Body of pancreas (tissue), 4 donors: ENCODE data around the gene HRH1.

Experiments used
- POLR2A ChIP-seq, 3 donors: fragments of 450-650 bp; IDR thresholded peaks; one replicate each; pipeline ENCODE4 v1.6.1; 2016; ENCODE audit warnings: antibody characterized with exemption in 3 of 3, mild to moderate bottlenecking in 2 of 3
- TF ChIP-seq, protein P1 (sequence below), 7 experiments: fragments of 450-650 bp in 4 of 7; fragments of 200-600 bp in 3 of 7; sonication (generic) in 3 of 7; IDR thresholded peaks; one replicate each; pipeline ENCODE4 v1.5.1; 2016 to 2019; ENCODE audit warnings: antibody characterized with exemption in 7 of 7

- TF ChIP-seq, protein P1, sequence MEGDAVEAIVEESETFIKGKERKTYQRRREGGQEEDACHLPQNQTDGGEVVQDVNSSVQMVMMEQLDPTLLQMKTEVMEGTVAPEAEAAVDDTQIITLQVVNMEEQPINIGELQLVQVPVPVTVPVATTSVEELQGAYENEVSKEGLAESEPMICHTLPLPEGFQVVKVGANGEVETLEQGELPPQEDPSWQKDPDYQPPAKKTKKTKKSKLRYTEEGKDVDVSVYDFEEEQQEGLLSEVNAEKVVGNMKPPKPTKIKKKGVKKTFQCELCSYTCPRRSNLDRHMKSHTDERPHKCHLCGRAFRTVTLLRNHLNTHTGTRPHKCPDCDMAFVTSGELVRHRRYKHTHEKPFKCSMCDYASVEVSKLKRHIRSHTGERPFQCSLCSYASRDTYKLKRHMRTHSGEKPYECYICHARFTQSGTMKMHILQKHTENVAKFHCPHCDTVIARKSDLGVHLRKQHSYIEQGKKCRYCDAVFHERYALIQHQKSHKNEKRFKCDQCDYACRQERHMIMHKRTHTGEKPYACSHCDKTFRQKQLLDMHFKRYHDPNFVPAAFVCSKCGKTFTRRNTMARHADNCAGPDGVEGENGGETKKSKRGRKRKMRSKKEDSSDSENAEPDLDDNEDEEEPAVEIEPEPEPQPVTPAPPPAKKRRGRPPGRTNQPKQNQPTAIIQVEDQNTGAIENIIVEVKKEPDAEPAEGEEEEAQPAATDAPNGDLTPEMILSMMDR (IDR thresholded peaks at IDR 0.05), result no peak
- no peak for TF ChIP-seq POLR2A (IDR thresholded peaks at IDR 0.05)
Measured at GRCh38 chr3:11300970-11301369, 146.7 kb downstream of the HRH1 start.
